SU-DHL-6 (cell line): ENCODE measurements around the gene CD36.

Source experiments
- H2AFZ ChIP-seq: fragments of 200-600 bp; sonication (generic); 2 replicates; pipeline ENCODE4 v1.6.1; 2014; ENCODE audit warnings: low read depth, mild to moderate bottlenecking, moderate library complexity, mixed read lengths, antibody characterized with exemption, low read length; ENCODE audit not compliant: severe bottlenecking
- H3F3A ChIP-seq: fragments of 200-600 bp; shearing (Covaris generic); 2 replicates; pipeline ENCODE4 v1.6.0; 2016; ENCODE audit warnings: antibody characterized with exemption, mild to moderate bottlenecking; ENCODE audit not compliant: insufficient read depth
- H3K27ac ChIP-seq: fragments of 200-600 bp; sonication (generic); 2 replicates; pipeline ENCODE4 v1.5.1; 2016; ENCODE audit warnings: low read depth, mild to moderate bottlenecking, low read length, moderate library complexity, mixed read lengths
- H3K27me3 ChIP-seq: fragments of 200-600 bp; sonication (generic), shearing (Covaris generic); 2 replicates; pipeline ENCODE4 v1.6.0; 2014; ENCODE audit warnings: mild to moderate bottlenecking, low read length
- H3K36me3 ChIP-seq: fragments of 200-600 bp; sonication (generic); 2 replicates; pipeline ENCODE4 v1.6.1; 2014; ENCODE audit warnings: mild to moderate bottlenecking, low read length, mixed read lengths
- H3K4me2 ChIP-seq: fragments of 300-600, 200-600 bp; shearing (Covaris generic), sonication (generic); 2 replicates; pipeline ENCODE4 v1.6.0; 2014; ENCODE audit warnings: low read length, low read depth, mild to moderate bottlenecking; ENCODE audit not compliant: poor library complexity, severe bottlenecking
- H3K4me3 ChIP-seq: fragments of 200-600 bp; sonication (generic); 2 replicates; pipeline ENCODE4 v1.5.1; 2014; ENCODE audit warnings: antibody characterized with exemption, low read length, mild to moderate bottlenecking, mixed read lengths; ENCODE audit not compliant: insufficient read depth, poor library complexity, severe bottlenecking
- H3K79me2 ChIP-seq: fragments of 200-600 bp; sonication (generic); 2 replicates; pipeline ENCODE4 v1.6.1; 2014; ENCODE audit warnings: mild to moderate bottlenecking, low read length, moderate library complexity; ENCODE audit not compliant: insufficient read depth
- H3K9ac ChIP-seq: fragments of 200-600 bp; sonication (generic); 2 replicates; pipeline ENCODE4 v1.7.0; 2014; ENCODE audit warnings: mild to moderate bottlenecking, low read length
- H3K9me2 ChIP-seq: fragments of 200-600 bp; sonication (generic); replicated peaks from 2 replicates; pipeline ENCODE4 v1.6.1; 2014; ENCODE audit warnings: low read length; ENCODE audit not compliant: insufficient read depth
- H3K9me3 ChIP-seq: fragments of 200-600 bp; sonication (generic); 2 replicates; pipeline ENCODE4 v1.6.1; 2014; ENCODE audit warnings: low read length, mixed read lengths; ENCODE audit not compliant: insufficient read depth
- H4K20me1 ChIP-seq: fragments of 200-600 bp; sonication (generic); 2 replicates; pipeline ENCODE4 v1.6.1; 2014; ENCODE audit warnings: low read depth, mild to moderate bottlenecking, antibody characterized with exemption, low read length, moderate library complexity, mixed read lengths
- EZH2phosphoT487 ChIP-seq: fragments of 200-600 bp; sonication (generic), shearing (Covaris generic); conservative IDR thresholded peaks from 2 replicates; pipeline ENCODE4 v1.6.1; 2018; ENCODE audit warnings: mild to moderate bottlenecking, antibody characterized with exemption, low read length, moderate library complexity, mixed read lengths
- TF ChIP-seq, protein P1 (sequence below): fragments of 200-600 bp; sonication (generic); IDR thresholded peaks from one replicate; pipeline ENCODE4 v1.5.1; 2017; ENCODE audit warnings: antibody characterized with exemption, mild to moderate bottlenecking, low read length, moderate library complexity; ENCODE audit not compliant: insufficient read depth, poor library complexity, severe bottlenecking

CD36 gene

DNA sequence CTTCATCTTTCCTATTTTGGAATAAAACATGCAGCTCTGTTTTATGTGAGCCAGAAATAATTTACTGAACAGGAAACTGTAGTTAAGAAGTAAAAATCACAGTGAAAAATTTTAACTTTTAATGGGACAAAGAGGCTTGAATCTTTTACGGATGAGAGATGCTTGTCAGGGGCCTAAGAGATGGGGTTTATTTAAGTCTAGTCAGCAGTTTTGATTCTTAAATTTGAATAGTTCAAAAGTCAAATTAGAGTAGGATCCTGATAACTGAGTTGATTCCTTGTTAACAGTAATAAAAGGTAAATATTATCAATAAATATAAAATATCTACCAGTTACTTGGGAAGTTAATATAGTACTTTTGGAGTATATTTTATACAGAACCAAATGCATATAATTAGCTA lies 24.9 kb upstream of the CD36 start:
- no peaks in the 10 kb centered on the region for H3K9me2 ChIP-seq
- H3K36me3 ChIP-seq, result no peaks in the 10 kb centered on the region
- H3K27ac ChIP-seq, result no peak overlapping the region
- no peaks in the 10 kb centered on the region for H3K9me3 ChIP-seq
- H3K4me2 ChIP-seq, result no peak overlapping the region
- H3F3A ChIP-seq, result no peaks in the 10 kb centered on the region
- no peak overlapping the region for H3K4me3 ChIP-seq
- TF ChIP-seq, protein P1, sequence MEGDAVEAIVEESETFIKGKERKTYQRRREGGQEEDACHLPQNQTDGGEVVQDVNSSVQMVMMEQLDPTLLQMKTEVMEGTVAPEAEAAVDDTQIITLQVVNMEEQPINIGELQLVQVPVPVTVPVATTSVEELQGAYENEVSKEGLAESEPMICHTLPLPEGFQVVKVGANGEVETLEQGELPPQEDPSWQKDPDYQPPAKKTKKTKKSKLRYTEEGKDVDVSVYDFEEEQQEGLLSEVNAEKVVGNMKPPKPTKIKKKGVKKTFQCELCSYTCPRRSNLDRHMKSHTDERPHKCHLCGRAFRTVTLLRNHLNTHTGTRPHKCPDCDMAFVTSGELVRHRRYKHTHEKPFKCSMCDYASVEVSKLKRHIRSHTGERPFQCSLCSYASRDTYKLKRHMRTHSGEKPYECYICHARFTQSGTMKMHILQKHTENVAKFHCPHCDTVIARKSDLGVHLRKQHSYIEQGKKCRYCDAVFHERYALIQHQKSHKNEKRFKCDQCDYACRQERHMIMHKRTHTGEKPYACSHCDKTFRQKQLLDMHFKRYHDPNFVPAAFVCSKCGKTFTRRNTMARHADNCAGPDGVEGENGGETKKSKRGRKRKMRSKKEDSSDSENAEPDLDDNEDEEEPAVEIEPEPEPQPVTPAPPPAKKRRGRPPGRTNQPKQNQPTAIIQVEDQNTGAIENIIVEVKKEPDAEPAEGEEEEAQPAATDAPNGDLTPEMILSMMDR, result no peak
- no peak for TF ChIP-seq EZH2phosphoT487
- H4K20me1 ChIP-seq, result no peaks in the 10 kb centered on the region
- H3K9ac ChIP-seq, result no peak overlapping the region
- no peaks in the 10 kb centered on the region for H3K27me3 ChIP-seq
- H2AFZ ChIP-seq, result no peak overlapping the region
- H3K79me2 ChIP-seq, result no peaks in the 10 kb centered on the region

DNA sequence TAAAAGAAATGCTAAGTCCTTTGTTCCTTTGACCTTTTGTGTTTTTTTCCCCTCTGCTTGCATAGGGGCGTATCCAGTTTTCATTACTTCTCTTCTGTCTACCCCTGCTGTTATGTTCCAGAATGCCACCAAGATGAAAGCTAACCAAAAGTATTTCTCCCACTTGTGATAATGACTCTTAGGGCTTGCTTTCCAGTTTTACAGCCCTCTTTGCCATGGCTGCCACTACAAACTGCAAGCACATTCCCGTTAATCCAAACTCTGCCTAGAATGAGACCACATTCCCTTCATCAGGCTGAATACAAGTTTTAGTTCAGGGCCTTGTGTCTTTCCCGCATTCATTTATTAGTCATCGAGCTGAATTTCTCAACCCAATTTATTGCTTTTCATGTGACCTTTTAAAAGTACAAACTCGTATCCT lies 23.6 kb upstream of the CD36 start:
- no peak overlapping the region for H3K9ac ChIP-seq

DNA sequence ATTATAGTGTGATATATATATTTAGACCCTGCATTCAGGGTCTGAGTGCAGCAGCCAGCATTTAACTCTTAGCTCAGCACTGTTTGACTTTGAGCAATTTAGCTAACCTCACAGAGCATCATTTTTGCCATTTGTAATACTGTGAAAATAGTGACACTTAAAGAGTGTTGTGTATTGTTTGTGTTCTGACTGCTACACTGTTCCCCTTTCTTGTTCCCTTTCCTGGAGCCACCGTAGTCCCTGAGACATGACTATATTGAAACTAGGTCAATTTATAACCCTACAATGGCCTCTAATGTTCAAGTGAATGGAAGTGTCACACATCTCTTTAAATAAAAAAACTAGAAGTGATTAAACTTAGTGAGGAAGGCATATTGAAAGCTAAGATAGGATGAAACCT lies 20.3 kb upstream of the CD36 start:
- Histone ChIP-seq H3K9ac (no peak overlapping the region), H4K20me1 (no peaks in the 10 kb centered on the region), H3K4me3 (no peak overlapping the region), H3K4me2 (no peak overlapping the region), H3K36me3 (no peaks in the 10 kb centered on the region), H3K9me2 (no peaks in the 10 kb centered on the region), H3F3A (no peaks in the 10 kb centered on the region), H3K27me3 (no peaks in the 10 kb centered on the region), H3K79me2 (no peaks in the 10 kb centered on the region), H3K9me3 (no peaks in the 10 kb centered on the region), H2AFZ (no peak overlapping the region), H3K27ac (no peak overlapping the region)
- TF ChIP-seq EZH2phosphoT487, result no peak
- TF ChIP-seq, protein P1, result no peak

More for the DNA sequence above, 23.6 kb upstream of the CD36 start:
- Histone ChIP-seq H3K9me2 (no peaks in the 10 kb centered on the region), H3K4me3 (no peak overlapping the region), H3K4me2 (no peak overlapping the region), H3K36me3 (no peaks in the 10 kb centered on the region), H3K9me3 (no peaks in the 10 kb centered on the region), H3K79me2 (no peaks in the 10 kb centered on the region), H2AFZ (no peak overlapping the region), H3K27me3 (no peaks in the 10 kb centered on the region), H4K20me1 (no peaks in the 10 kb centered on the region), H3K27ac (no peak overlapping the region), H3F3A (no peaks in the 10 kb centered on the region)
- no peak for TF ChIP-seq EZH2phosphoT487
- TF ChIP-seq, protein P1, result no peak

DNA sequence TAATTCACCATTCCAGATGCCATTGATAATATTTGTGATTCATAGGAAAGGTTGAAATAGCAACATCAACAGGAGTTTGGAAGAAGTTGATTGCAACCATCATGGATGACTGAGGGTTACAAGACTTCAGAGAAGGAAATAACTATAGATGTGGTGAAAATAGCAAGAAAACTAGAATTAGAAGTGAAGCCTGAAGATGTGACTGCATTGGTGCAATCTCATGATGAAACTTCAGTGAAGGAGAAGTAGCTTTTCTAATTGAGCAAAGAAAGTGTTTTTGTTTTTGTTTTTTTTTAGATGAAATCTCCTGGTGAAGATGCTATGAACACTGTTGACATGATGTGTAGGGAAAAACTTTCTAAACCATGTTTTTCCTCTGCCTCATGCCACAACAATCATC lies 18.7 kb upstream of the CD36 start:
- H3K27me3 ChIP-seq, result no peaks in the 10 kb centered on the region
- H3K36me3 ChIP-seq, result no peaks in the 10 kb centered on the region
- no peaks in the 10 kb centered on the region for H3F3A ChIP-seq
- TF ChIP-seq EZH2phosphoT487, result no peak
- TF ChIP-seq, protein P1, result no peak
- H3K4me3 ChIP-seq, result no peak overlapping the region
- H4K20me1 ChIP-seq, result no peaks in the 10 kb centered on the region
- H3K27ac ChIP-seq, result no peak overlapping the region
- no peak overlapping the region for H3K4me2 ChIP-seq
- H3K9me3 ChIP-seq, result no peaks in the 10 kb centered on the region
- no peak overlapping the region for H2AFZ ChIP-seq
- no peaks in the 10 kb centered on the region for H3K9me2 ChIP-seq
- H3K9ac ChIP-seq, result no peak overlapping the region
- no peaks in the 10 kb centered on the region for H3K79me2 ChIP-seq
